Suprapubic skin (tissue), 4 donors: ENCODE data around the gene COLGALT1. TPM values are rescaled to one million over a fixed set of nuclear protein-coding genes. Genes with fewer than 3 reads are reported as not detected.
"Not testable (repeated sequence)": the region's sequence is repeated elsewhere in the genome, so short reads cannot be mapped to it uniquely, and the experiment has no call there.

ENCODE experiments used
- DNase-seq, 2 donors: peaks; one replicate each; pipeline ENCODE4 v3.0.0-alpha.2; 2019; ENCODE audit warnings: low spot score in 2 of 2
- H3K27ac ChIP-seq: fragments of 200-600 bp; sonication (generic); one replicate; pipeline ENCODE4 v1.5.1; 2019
- H3K27me3 ChIP-seq: fragments of 200-600 bp; sonication (generic); one replicate; pipeline ENCODE4 v1.5.1; 2019
- H3K36me3 ChIP-seq: fragments of 200-600 bp; sonication (generic); one replicate; pipeline ENCODE4 v1.5.1; 2019
- H3K4me1 ChIP-seq: fragments of 200-600 bp; sonication (generic); one replicate; pipeline ENCODE4 v1.5.1; 2019
- H3K4me3 ChIP-seq: fragments of 200-600 bp; sonication (generic); one replicate; pipeline ENCODE4 v1.5.1; 2019; ENCODE audit warnings: mild to moderate bottlenecking
- H3K9me3 ChIP-seq: fragments of 200-600 bp; sonication (generic); one replicate; pipeline ENCODE4 v1.5.1; 2019
- CTCF ChIP-seq, 2 donors: fragments of 200-600 bp in 1 of 2; fragments of 450-650 bp in 1 of 2; sonication (generic) in 1 of 2; IDR thresholded peaks; one replicate each; pipeline ENCODE4 v1.5.1; 2016 to 2019; ENCODE audit warnings: antibody characterized with exemption in 2 of 2, mild to moderate bottlenecking in 1 of 2, moderate library complexity in 1 of 2
- EP300 ChIP-seq: sonication (generic); formaldehyde crosslinking; IDR thresholded peaks from one replicate; pipeline ENCODE4 v1.6.1; 2017; ENCODE audit warnings: antibody characterized with exemption
- POLR2A ChIP-seq, 2 donors: fragments of 450-650 bp; IDR thresholded peaks; one replicate each; pipeline ENCODE4 v1.6.1; 2017; ENCODE audit warnings: antibody characterized with exemption in 2 of 2, mild to moderate bottlenecking in 2 of 2, moderate library complexity in 2 of 2
- POLR2AphosphoS5 ChIP-seq, 3 donors: sonication (generic); formaldehyde crosslinking; IDR thresholded peaks; one replicate each; pipeline ENCODE4 v1.6.1; 2017; ENCODE audit warnings: antibody characterized with exemption in 3 of 3
- WGBS: methylation state at CpG from one replicate; pipeline ENCODE4 v1.1.5; 2018; 5-methylcytosine and 5-hydroxymethylcytosine counted together
- total RNA-seq, 4 donors: library from RNA; depleted of rRNA; stranded (reverse); fragments of >200 nt; gene quantifications; one replicate each; pipeline ENCODE4 v1.1.0, GENCODE V29; 2016

The COLGALT1 gene
- total RNA-seq, 4 donors from 2014 or later, result 52.4 to 83.8 (median 60.7) TPM

- DNase-seq, result no peak
- Histone ChIP-seq H3K27ac (no peak overlapping the region), H3K4me3 (no peak overlapping the region), H3K36me3 (no peaks in the 10 kb centered on the region), H3K27me3 (peaks cover 2% of the 10 kb centered on the region), H3K4me1 (peaks cover 6% of the 10 kb centered on the region), H3K9me3 (no peaks in the 10 kb centered on the region)
- 0% methylated on average over 1 of the region's 1 CpG for WGBS
- TF ChIP-seq POLR2A (IDR thresholded peaks at IDR 0.05), result no peak
- no peak for TF ChIP-seq POLR2AphosphoS5 (IDR thresholded peaks at IDR 0.05)
- no peak for TF ChIP-seq CTCF (IDR thresholded peaks at IDR 0.05)
- TF ChIP-seq EP300, result no peak
Measured at GRCh38 chr19:17590866-17591265, 35.4 kb downstream of the COLGALT1 start.

GRCh38 chr19:17594296-17594695 is 38.8 kb downstream of the COLGALT1 start:
- H3K27ac ChIP-seq, H3K27me3 ChIP-seq, H3K36me3 ChIP-seq, DNase-seq, H3K4me1 ChIP-seq, H3K4me3 ChIP-seq, H3K9me3 ChIP-seq: not testable (repeated sequence)
- 79% methylated on average over 7 of the region's 7 CpGs for WGBS

- H3K27me3 ChIP-seq, result peaks cover 14% of the 10 kb centered on the region
- not testable (repeated sequence) for H3K9me3 ChIP-seq, H3K27ac ChIP-seq, H3K4me3 ChIP-seq, H3K4me1 ChIP-seq, DNase-seq, H3K36me3 ChIP-seq
- 98% methylated on average over 7 of the region's 8 CpGs for WGBS
Measured at GRCh38 chr19:17598063-17598462, 42.6 kb downstream of the COLGALT1 start.

GRCh38 chr19:17598953-17599352 is 43.5 kb downstream of the COLGALT1 start:
- Histone ChIP-seq H3K27ac (no peak overlapping the region), H3K9me3 (no peaks in the 10 kb centered on the region), H3K4me1 (no peaks in the 10 kb centered on the region), H3K36me3 (no peaks in the 10 kb centered on the region), H3K4me3 (no peak overlapping the region), H3K27me3 (peaks cover 15% of the 10 kb centered on the region)
- 86% methylated on average over 9 of the region's 9 CpGs for WGBS
- no peak for TF ChIP-seq POLR2AphosphoS5 (IDR thresholded peaks at IDR 0.05)
- no peak for DNase-seq

- DNase-seq, result no peak
- no peak overlapping the region for H3K27ac ChIP-seq
- peaks cover 15% of the 10 kb centered on the region for H3K27me3 ChIP-seq
- H3K9me3 ChIP-seq, result no peaks in the 10 kb centered on the region
- 57% methylated on average over 10 of the region's 10 CpGs for WGBS
- no peaks in the 10 kb centered on the region for H3K4me1 ChIP-seq
- H3K4me3 ChIP-seq, result no peak overlapping the region
- no peak for TF ChIP-seq POLR2A (IDR thresholded peaks at IDR 0.05)
- TF ChIP-seq EP300, result no peak
- TF ChIP-seq CTCF (IDR thresholded peaks at IDR 0.05), result no peak
- TF ChIP-seq POLR2AphosphoS5 (IDR thresholded peaks at IDR 0.05), result no peak
- H3K36me3 ChIP-seq, result no peaks in the 10 kb centered on the region
Measured at GRCh38 chr19:17599780-17600179, 44.3 kb downstream of the COLGALT1 start.

- H3K27me3 ChIP-seq, result peaks cover 27% of the 10 kb centered on the region
Measured at GRCh38 chr19:17601683-17602082, 46.2 kb downstream of the COLGALT1 start.

More at GRCh38 chr19:17601683-17602082, 46.2 kb downstream of the COLGALT1 start:
- WGBS, result 31% methylated on average over 9 of the region's 9 CpGs
- Histone ChIP-seq H3K4me1 (peaks cover 12% of the 10 kb centered on the region), H3K4me3 (no peak overlapping the region), H3K27ac (no peak overlapping the region), H3K36me3 (no peaks in the 10 kb centered on the region), H3K9me3 (no peaks in the 10 kb centered on the region)
- DNase-seq, result no peak
- TF ChIP-seq POLR2AphosphoS5 (IDR thresholded peaks at IDR 0.05), result no peak
- no peak for TF ChIP-seq EP300
- TF ChIP-seq POLR2A (IDR thresholded peaks at IDR 0.05), result no peak
- no peak for TF ChIP-seq CTCF (IDR thresholded peaks at IDR 0.05)
